Activated B cell treated with CpG ODN at 0.5 μM for 24 hours (primary cell): ENCODE results near the gene RIMKLB. TPM values are rescaled to one million over a fixed set of nuclear protein-coding genes. Genes with fewer than 3 reads are reported as not detected.

Source experiments
- ATAC-seq: fragments of 200-7000 bp; cut with Tn5 transposase; one replicate; pipeline ENCODE4 v1.10.0; 2021; ENCODE audit warnings: low read depth, mild to moderate bottlenecking, moderate library complexity
- CTCF ChIA-PET: fragments of 350-600 bp; sonication (Branson Sonifier 250); formaldehyde crosslinking; loops from one replicate; lab custom pipeline; 2021; ENCODE audit warnings: antibody characterized with exemption; lab: Charles Lee
- POLR2A ChIA-PET: fragments of 350-600 bp; sonication (Branson Sonifier 250); formaldehyde crosslinking; loops from one replicate; lab custom pipeline; 2021; ENCODE audit warnings: antibody characterized with exemption; lab: Charles Lee
- DNase-seq: peaks from one replicate; pipeline ENCODE4 v3.0.0; 2022
- H3K27ac Mint-ChIP-seq: one replicate; pipeline ENCODE4 v1.8.0; 2020; ENCODE audit warnings: mixed read lengths
- H3K27me3 Mint-ChIP-seq: one replicate; pipeline ENCODE4 v1.8.0; 2021; ENCODE audit warnings: mixed read lengths
- H3K36me3 Mint-ChIP-seq: one replicate; pipeline ENCODE4 v1.8.0; 2021; ENCODE audit warnings: low read depth, mixed read lengths
- H3K4me1 Mint-ChIP-seq: one replicate; pipeline ENCODE4 v1.8.0; 2021; ENCODE audit warnings: mixed read lengths
- H3K4me3 Mint-ChIP-seq: one replicate; pipeline ENCODE4 v1.8.0; 2020; ENCODE audit warnings: mild to moderate bottlenecking, mixed read lengths
- H3K9me3 Mint-ChIP-seq: one replicate; pipeline ENCODE4 v1.8.0; 2020; ENCODE audit warnings: mixed read lengths
- CTCF ChIP-seq: fragments of 200-600 bp; IDR thresholded peaks from one replicate; pipeline ENCODE4 v1.8.0; 2022; ENCODE audit warnings: antibody characterized with exemption, mild to moderate bottlenecking
- intact Hi-C: fragments of 100-400 bp; cut with micrococcal nuclease; formaldehyde crosslinking; loops from one replicate; pipeline ENCODE4 v1.15.1; 2024
- total RNA-seq: library from RNA; stranded (reverse); gene quantifications from 2 replicates; pipeline ENCODE4 v1.2.3, GENCODE V29; 2022

Gene RIMKLB
- total RNA-seq, 1 donor from 2014 or later = 31.9 TPM

DNA sequence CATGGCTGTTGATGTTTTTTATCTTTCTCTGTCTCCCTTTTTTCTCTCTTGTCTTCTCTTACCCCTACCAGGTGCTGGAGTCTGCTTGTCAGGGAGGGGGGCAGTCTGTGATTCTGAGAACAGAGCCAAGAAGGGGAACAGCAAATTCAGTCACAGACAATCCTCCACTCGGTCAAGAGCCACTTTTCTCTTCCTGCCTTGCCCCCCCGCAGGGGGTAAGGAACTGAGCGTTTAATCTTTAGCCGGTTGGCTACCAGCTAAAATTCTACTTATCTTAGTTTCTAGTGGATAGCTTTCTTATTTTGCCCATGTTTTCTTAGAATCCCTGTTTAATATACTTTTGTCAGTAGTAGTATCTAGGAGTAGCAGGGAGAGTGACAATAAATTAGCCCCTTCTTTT is 1.9 kb downstream of the RIMKLB start:
- CTCF ChIA-PET = no interaction called here
- POLR2A ChIA-PET = no interaction called here
- intact Hi-C loops = loop anchor here (10.0 kb wide), 1 partner anchor 615 kb away; the partner anchor contains the start of gene NECAP1
- no peaks in the 10 kb centered on the region for H3K9me3 Mint-ChIP-seq
- peak overlapping the region; percentile 77 for H3K4me3 Mint-ChIP-seq
- peak overlapping the region; percentile 77 for H3K27ac Mint-ChIP-seq
- peaks cover 39% of the 10 kb centered on the region for H3K4me1 Mint-ChIP-seq
- no peaks in the 10 kb centered on the region for H3K27me3 Mint-ChIP-seq
- no peak for ATAC-seq
- no peak for TF ChIP-seq CTCF
- DNase-seq = no peak
- peaks cover 4% of the 10 kb centered on the region for H3K36me3 Mint-ChIP-seq

DNA sequence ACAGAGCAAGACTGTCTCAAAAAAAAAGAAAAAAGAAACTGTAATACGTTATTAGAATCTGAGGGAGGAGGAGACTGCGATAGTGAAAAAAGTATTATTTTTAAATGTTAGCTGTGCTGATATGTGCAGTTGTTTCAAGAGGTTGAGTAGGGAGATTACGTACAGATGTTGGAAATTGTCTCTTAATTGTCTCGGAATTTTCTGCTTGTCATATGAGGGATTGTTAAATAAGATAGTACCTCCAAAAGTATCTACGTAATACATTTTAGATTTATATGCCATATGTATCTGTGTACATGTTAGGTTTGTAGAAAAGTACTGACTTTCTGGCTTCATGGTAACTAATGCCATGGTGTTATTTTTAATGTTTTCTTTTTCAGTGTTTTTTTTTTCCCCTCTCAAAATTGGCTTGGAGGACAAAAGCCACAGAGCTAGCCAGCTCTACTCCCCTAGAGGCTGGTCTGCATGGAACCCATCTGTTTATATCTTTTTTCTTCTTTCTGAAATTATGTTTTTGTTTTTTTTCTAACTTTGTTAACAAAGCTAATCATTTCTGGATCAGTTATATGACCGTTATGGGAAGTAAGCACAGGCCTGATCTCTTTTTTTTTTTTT is 3.4 kb downstream of the RIMKLB start:
- H3K27ac Mint-ChIP-seq = no peak overlapping the region
- TF ChIP-seq CTCF = no peak
- H3K9me3 Mint-ChIP-seq = no peaks in the 10 kb centered on the region
- intact Hi-C loops = no loop called here
- peaks cover 4% of the 10 kb centered on the region for H3K36me3 Mint-ChIP-seq
- POLR2A ChIA-PET = interaction anchor here (1.1 kb wide), 1 partner anchor 9 kb away, joined by 4 read pairs; no protein-coding TSS in a partner anchor
- ATAC-seq = no peak
- no peaks in the 10 kb centered on the region for H3K27me3 Mint-ChIP-seq
- no peak for DNase-seq
- H3K4me1 Mint-ChIP-seq = peaks cover 29% of the 10 kb centered on the region
- CTCF ChIA-PET = interaction anchor here (1.0 to 1.9 kb wide), 3 partner anchors 22 to 464 kb away, joined by 3 to 6 read pairs (median 4); no protein-coding TSS in a partner anchor
- H3K4me3 Mint-ChIP-seq = no peak overlapping the region

DNA sequence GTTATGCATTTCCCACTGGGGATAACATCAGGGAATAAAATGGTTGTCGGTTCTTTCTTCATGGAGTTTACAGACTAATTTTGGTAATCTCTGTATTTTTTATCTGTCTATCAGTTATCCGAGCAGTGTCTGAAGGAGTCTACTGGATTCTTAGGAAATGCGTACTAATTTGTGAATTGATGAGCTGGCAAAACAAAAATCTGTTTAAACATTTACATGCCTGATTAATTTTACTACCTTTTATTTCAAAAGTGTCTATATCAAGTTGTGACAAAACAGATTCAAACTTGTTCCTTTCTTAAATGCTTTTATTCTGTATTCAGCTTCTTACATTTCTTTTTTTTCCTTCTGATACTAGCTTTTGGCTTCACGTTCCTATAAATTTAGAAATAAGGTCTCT is 4.4 kb downstream of the RIMKLB start:
- H3K27ac Mint-ChIP-seq = no peak overlapping the region
- no peaks in the 10 kb centered on the region for H3K27me3 Mint-ChIP-seq
- H3K4me3 Mint-ChIP-seq = no peak overlapping the region
- POLR2A ChIA-PET = no interaction called here
- CTCF ChIA-PET = interaction anchor here (1.4 to 1.9 kb wide), 2 partner anchors 23 to 348 kb away, joined by 4 to 6 read pairs; no protein-coding TSS in a partner anchor
- H3K9me3 Mint-ChIP-seq = no peaks in the 10 kb centered on the region
- H3K4me1 Mint-ChIP-seq = peaks cover 21% of the 10 kb centered on the region
- peaks cover 4% of the 10 kb centered on the region for H3K36me3 Mint-ChIP-seq
- no peak for ATAC-seq
- no peak for TF ChIP-seq CTCF
- intact Hi-C loops = no loop called here
- no peak for DNase-seq

DNA sequence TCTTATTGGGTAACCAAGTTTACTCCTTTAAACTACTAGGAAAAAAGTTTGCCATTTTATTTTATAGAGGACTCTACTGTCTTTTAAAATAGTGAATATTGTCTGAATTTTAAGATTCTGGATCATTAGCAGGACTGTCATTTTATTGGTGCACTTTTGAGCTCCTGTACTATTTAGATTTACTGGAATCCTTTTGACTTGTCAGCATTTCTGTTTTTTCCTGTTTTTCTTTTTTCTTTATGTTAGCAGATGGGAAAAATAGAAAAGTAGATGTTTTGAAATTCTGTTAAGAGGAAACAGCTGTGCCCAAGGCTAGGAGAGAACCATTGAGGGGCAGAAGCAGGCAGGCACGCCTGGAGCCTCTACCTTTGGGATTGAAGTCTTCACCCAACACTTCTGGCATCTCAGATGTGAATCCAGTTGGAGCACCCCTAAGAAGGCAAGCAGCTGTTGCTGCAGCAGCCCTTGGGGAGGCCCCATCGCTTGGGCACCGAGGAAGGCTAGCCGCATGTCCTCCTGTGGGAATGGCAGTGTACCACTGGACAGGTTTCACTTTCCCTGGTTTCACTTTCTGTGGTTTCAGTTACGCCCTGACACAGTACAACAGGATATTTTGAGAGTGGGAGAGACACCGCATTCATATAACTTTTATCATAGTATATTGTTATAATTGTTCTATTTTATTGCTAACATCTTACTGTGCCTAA is 11.5 kb downstream of the RIMKLB start:
- no peak for TF ChIP-seq CTCF
- Mint-ChIP-seq H3K9me3 (no peaks in the 10 kb centered on the region), H3K4me1 (peaks cover 11% of the 10 kb centered on the region), H3K27me3 (no peaks in the 10 kb centered on the region), H3K36me3 (peaks cover 3% of the 10 kb centered on the region), H3K4me3 (peak overlapping the region; percentile 44), H3K27ac (no peak overlapping the region)
- POLR2A ChIA-PET = no interaction called here
- peak; percentile 58 for ATAC-seq
- intact Hi-C loops = no loop called here
- CTCF ChIA-PET = no interaction called here
- DNase-seq = no peak

- ATAC-seq (no peak), DNase-seq (no peak)
- peaks cover 11% of the 10 kb centered on the region for H3K4me1 Mint-ChIP-seq
- POLR2A ChIA-PET = no interaction called here
- CTCF ChIA-PET = no interaction called here
- no peak for TF ChIP-seq CTCF
- intact Hi-C loops = no loop called here
- no peak overlapping the region for H3K4me3 Mint-ChIP-seq
- H3K27me3 Mint-ChIP-seq = no peaks in the 10 kb centered on the region
- H3K27ac Mint-ChIP-seq = no peak overlapping the region
- H3K9me3 Mint-ChIP-seq = no peaks in the 10 kb centered on the region
- H3K36me3 Mint-ChIP-seq = peaks cover 21% of the 10 kb centered on the region
Measured at GRCh38 chr12:8712572-8712971, 14.8 kb downstream of the RIMKLB start.
